NCI-H510A treated with DMSO at 0.1 percent for 48 hours (cell line): Measurements from ENCODE around the gene PGRMC1.
A peak's percentile ranks its signal among the peaks of the same experiment; 100 is the strongest.
"Not testable (repeated sequence)": the region's sequence is repeated elsewhere in the genome, so short reads cannot be mapped to it uniquely, and the experiment has no call there.

ENCODE experiments used
- DNase-seq: peaks from one replicate; lab custom pipeline; 2025; lab: John Stamatoyannopoulos, UW

The PGRMC1 gene

DNA sequence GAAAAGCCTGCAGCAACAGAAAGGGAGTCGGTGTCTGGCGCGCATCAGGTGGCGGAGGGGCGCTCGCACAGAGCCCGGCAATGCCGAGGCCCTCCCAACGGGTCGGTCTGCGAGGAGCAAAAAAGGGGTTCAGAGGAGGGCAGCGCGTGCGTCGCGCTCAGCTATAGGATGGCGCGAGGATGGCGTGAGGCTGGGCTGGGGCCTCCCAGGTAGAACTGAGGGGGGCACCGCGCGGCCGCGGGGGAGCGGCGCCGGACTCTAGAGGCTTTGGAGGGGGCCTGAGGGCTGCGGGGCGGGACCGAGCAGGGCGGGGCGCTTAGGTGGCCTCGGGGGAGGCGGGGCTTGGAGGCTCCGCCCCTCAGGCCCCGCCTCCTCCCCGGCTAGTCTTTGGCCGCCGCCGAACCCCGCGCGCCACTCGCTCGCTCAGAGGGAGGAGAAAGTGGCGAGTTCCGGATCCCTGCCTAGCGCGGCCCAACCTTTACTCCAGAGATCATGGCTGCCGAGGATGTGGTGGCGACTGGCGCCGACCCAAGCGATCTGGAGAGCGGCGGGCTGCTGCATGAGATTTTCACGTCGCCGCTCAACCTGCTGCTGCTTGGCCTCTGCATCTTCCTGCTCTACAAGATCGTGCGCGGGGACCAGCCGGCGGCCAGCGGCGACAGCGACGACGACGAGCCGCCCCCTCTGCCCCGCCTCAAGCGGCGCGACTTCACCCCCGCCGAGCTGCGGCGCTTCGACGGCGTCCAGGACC lies at the start of gene PGRMC1:
TSS of gene PGRMC1 (plus strand) at position 414 of the 751 bp plus-strand sequence. CDS start at position 493, 79 bp downstream.
- DNase-seq: peak; percentile 57

DNA sequence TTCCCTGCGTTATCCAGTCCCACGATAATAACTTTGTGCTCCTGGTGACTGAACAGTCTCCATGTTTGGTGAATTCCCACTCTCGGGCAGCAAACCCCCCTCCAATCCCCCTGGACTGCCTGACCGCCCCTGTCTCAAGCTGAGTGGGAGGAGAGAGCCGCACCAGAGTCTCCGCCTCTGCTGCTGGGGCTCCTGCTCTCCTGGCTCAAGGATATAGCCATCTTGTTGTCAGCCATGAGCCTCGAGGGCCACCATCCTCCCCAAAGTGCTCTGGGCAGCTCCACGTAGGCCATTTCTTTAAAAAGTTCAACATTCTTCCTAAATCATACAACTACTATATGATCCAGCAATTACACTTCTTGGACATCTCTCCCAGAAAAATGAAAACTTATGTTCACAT lies 49.3 kb upstream of the PGRMC1 start:
- DNase-seq: no peak

DNA sequence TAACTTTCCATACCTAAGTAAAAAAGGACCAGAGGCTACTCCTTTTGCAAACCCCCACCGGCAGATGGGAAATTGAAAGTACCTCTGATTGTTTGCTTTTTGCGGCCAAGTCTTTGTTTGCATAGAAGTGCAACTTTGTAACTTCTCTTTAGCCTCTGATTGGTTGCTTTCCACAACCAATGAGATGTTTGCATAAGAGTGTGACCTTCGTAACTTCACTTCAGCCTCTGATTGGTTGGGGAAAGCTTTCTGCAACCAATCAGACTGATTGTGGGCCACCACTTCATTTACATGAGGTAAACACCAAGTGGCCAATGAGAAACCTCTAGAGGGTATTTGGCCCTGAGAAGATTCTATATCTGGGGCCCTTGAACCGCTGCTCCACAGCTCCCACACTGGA lies 48.8 kb upstream of the PGRMC1 start:
- no peak for DNase-seq

DNA sequence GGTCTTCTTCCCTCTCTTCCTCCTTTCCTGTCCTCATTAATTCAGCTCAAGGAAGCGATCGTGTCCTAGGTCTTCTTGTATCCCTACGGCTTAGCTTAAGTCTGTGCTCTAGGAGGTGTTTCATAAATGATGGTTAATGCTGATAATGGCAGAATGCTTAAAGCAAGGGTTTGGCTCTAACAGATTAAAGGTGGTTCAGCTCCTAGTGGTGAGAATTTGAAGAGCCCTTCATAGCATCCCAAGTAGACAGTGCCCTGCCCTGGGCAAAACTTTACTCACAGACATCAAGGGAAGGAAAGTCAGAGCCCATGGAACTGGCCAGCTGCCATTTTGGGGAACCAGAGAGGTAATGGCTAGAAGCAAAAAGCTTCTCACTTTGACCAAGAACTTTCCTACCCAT lies 47.0 kb upstream of the PGRMC1 start:
- DNase-seq: no peak

DNA sequence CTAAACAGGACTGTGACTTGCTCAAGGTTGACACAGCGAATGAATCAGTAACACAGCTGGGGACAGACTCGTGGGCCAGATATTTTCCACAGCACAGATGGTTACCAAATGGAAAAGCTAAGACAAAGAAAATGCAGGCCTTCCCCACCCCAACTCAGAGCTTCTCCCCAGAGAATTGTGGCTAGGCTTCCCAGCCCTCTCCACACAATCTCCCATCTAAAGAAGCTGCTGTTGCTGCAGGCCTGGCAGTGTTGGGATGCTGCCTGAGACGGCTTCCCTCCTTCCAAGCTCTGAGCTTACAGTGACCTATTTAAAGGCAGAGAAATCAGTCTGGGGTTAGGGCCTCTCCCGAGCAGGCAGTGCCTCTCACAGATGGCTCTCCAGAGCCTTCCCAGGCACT lies 46.5 kb upstream of the PGRMC1 start:
- DNase-seq: no peak

DNA sequence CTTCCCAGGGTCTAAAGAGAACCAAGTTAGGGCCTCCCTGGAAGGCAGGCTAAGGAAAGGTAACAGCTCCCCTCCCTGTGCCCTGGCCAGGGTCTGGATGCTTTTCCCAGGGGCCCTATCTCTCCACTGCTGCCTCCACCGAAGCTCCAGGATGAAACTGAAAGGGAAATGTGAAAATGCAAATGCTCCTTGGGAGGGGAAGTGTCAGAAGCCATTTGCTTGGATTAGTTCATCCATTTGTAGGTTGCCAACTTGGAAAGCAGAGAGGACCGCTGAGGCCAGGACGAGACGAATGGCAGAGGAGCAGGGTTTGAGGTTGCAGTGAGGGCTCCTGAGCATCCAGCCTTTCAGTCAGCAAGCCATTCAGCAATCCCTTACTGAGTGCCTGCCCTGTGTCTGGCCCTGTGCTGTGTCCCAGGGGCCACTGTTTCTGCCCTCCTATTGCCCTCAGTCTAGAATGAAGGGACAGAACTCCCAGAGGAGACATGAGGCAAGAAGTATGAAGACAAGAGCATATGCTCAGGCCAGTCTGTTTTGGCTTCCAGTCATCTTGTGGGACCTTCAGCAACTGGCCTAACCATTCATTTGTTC lies 45.9 kb upstream of the PGRMC1 start:
- no peak for DNase-seq

DNA sequence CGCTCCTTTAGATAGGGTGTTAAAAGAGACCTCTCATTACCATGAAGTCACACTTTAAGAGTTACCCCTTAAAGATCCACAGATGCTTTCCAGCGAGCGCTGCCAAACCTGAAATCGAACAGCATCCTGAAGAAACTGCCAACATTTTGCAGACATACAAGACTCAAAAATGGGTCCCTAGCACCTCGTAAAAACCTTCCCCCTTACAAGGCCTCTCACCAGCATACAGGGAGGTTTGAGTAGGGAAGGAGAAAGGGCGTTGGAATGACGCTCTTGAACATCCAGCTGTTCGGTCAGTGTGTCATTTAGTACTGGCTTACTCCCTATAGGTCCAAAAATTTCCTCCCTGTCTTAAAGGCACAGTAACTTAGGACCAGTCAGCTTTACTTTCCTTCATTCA lies 45.3 kb upstream of the PGRMC1 start:
- no peak for DNase-seq

DNA sequence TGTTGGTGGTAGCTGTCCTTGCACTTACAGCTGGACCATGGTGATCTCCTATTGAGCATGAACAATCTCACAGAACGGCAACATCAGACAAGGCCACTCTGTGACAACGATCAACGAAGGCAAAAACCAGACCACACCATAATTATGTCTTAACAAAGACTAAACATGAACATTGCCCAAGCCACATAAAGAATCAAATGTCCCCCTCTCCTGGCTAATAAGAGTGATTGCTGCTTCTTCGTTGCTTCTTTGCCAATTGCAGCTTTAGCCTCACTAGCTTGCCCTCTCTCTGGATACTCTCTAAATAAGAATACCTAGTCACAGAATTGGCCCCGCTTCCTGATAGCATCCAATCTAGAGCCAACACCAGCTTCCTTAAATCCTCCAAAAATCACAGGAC lies 41.5 kb upstream of the PGRMC1 start:
- peak; percentile 1 for DNase-seq

DNA sequence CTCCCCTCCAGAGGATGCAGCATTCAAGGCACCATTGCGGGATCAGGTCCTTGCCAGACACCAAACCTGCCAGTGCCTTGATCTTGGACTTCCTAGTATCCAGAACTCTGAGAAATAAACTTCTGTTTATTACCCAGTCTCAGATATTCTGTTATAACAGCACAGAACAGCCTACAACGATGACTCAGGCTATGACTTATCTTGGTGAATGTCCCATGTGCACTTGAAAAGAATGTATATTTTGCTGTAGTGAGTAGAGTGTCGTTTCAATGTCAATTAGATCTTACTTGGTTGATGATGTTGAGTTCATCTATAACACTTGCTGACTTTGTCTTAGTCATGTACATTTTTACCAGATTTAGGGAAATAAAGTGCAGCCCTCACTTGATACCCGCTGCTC lies 34.5 kb upstream of the PGRMC1 start:
- DNase-seq: no peak

DNA sequence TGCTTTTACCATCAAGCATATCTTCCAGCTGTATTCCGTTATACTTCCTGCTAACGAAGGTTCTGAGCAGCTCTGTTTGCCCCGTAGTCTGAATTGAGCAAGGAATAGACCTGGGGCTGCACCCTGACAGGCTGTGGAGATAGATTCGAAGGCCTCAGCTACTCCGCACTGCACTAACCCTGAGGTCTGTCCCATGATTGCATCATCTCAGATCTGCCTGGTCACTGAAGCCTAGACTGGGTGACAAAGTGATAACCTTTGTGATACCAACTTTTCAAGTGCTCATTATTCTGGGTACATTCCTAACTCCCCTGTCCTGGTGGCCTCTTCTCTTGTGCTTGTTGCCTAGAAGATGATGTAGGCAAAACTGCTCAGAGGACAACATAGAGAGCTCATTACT lies 29.9 kb upstream of the PGRMC1 start:
- DNase-seq: no peak

DNA sequence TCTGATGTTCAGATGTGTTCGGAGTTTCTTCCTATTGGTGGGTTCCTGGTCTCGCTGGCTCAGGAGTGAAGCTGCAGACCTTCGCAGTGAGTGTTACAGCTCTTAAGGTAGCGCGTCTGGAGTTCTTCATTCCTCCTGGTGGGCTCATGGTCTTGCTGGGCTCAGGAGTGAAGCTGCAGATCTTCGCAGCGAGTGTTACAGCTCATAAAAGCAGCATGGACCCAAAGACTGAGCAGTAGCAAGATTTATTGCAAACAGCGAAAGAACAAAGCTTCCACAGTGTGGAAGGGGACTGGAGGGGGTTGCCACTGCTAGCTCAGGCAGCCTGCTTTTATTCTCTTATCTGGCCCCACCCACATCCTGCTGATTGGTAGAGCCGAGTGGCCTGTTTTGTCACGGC lies 28.6 kb upstream of the PGRMC1 start:
- not testable (repeated sequence) for DNase-seq

DNA sequence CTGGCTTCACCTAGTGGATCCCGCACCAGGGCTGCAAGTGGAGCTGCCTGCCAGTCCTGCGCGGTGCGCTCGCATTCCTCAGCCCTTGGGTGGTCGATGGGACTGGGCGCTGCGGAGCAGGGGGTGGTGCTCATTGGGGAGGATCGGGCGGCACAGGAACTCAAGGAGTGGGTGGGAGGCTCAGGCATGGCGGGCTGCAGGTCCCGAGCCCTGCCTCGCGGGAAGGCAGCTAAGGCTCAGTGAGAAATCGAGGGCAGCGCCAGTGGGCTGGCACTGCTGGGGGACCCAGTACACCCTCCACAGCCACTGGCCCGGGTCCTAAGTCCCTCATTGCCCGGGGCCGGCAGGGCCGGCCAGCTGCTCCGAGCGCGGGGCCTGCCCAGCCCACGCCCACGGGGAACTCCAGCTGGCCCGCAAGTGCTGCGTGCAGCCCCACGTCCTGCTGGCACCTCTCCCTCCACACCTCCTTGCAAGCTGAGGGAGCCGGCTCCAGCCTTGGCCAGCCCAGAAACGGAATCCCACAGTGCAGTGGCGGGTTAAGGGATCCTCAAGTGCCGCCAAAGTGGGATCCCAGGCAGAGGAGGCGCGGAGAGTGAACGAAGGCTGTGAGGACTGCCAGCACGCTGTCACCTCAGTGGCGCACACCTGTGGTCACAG lies 27.6 kb upstream of the PGRMC1 start:
- DNase-seq: no peak

DNA sequence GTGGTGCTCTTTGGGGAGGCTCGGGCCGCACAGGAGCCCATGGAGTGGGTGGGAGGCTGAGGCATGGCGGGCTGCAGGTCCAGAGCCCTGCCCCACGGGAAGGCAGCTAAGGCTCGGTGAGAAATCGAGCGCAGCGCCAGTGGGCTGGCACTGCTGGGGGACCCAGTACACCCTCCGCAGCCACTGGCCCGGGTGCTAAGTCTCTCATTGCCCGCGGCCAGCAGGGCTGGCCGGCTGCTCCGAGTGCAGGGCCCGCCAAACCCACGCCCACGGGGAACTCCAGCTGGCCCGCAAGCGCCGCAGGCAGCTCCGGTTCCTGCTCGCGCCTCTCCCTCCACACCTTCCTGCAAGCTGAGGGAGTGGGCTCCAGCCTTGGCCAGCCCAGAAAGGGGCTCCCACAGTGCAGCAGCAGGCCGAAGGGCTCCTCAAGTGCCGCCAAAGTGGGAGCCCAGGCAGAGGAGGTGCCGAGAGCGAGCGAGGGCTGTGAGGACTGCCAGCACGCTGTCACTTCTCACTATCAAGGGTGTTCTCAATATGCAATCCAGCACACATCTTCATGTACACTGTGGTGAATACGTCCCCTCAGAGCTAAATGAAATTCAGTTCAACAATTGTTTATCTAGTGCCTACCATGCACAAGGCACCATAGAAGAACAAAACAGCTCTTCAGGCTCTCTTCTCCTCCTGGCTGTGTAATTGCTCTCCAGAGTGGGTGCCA lies 25.0 kb upstream of the PGRMC1 start:
- not testable (repeated sequence) for DNase-seq

DNA sequence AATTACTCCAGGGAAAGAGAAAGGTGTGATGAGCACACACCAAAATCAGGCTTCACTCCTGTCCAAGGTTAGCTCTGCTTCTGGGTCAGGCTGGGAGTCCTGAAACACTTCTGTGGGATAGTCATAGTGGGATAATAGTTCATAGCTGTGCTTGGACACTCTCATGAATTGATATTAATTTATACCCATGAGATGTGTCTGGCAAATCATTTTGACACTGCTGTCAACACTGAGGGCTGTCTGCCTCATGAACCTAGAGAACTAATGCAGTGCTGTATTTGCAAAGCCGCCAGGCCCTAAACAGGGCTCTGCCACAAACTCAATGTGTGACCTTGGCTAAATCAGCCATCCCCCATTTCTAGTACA lies 24.5 kb upstream of the PGRMC1 start:
- DNase-seq: no peak

DNA sequence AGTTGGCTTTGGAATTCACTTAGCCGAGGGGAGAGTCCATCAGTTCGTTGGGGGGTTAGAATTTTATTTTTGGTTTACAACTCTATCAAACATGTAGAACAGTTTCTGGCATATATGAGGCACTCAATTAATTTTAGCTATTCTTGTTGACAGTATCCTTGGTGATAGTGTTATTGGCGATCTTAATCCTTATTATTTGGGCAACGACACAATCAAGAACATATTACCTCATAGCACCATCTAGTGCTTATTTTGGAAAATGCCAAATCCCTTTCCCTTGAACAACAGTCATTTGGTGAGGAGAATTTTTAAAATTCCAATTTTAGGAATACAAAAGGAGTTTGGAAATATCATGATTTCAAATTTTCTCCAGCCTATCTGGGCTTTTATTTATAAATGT lies 17.9 kb upstream of the PGRMC1 start:
- DNase-seq: peak; percentile 15

DNA sequence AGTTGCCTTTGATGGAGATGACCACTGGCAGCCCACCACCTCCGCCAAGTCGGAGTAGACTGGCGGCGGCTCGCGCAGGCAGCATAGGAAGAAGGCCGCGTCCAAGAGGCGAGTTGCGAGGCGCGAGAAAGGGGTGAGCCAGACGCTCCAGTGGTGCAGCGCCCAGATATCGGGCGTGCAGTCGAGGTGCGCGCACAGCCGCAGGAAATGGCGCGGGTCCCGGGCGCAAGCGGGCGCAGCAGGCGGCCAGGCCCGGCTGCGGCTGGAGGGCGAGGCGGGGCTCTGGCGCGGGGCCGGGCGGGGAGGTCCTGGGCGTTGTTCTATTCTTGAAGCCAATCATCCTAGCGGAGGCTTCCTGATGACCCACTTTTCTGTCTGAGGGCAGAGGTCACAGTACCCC lies 13.2 kb upstream of the PGRMC1 start:
- no peak for DNase-seq

DNA sequence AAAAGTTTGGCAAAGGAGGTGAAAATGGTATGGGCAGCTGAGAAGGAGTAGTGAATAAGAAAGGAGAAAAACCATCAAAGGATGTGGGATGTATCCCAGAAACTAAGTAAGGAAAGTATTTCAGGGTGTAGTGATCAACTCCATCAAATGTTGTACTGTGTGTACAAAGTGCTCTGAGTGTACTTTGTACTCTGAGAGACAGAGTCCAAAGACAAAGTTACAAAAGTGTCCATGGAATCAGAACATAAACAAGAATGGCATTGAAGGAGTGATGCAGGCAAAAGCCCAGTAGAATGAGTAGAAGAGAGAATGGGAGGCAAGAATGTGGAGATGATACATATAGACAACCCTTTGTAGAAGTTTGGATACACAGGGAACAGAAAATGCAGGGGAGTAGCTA lies 12.3 kb upstream of the PGRMC1 start:
- no peak for DNase-seq

DNA sequence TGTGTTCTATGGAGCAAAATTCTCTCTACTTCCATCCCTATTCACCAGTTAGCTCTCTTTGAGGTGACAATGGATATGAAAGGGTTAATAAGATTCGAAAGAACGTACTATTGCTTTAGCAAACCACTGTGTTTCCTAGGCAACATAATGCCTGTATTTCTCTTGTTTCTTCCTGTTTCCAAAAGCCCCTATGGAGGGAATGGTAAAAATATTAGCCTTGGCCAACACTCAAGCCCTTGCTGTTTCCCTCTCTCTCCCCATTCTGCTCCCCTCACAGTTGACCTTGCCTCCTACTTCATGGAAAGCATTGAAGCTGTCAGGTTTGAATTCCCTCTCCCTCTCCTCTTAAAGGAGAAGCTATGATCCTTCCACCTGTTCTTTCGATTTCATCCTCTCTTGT lies 9.6 kb upstream of the PGRMC1 start:
- DNase-seq: no peak

DNA sequence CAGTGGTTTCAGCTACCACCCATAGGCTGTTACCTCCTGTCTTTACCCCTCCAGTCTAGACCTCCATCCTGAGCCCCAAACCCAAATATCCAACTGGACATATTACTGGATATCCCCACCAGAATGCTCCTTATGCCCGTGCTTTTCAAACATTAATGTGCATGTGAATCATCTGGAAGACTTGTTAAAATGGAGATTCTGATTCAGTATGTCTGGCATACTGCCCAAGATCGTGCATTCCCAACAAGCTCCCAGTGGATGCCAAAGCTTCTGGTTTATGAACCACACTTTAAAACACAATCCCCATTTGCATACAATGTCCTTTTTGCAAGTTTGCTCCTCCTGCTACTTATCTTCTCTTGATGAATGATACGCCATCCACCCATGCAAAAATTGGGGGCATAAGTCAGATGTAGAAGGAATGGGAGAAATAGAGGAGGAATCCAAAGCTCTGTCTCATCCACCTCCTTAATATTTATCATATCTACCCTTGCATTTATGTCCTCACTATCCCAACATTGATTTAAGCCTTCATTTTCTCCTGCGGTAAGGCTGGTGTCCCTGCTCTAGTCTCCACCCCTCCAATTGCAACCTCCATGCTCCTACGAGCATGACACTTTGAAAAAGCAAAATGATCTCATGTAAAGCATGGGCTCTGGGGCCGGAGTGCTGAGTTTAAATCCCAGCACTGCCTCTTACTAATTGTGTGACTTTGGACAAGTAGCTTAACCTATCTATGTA lies 7.4 kb upstream of the PGRMC1 start:
- no peak for DNase-seq

DNA sequence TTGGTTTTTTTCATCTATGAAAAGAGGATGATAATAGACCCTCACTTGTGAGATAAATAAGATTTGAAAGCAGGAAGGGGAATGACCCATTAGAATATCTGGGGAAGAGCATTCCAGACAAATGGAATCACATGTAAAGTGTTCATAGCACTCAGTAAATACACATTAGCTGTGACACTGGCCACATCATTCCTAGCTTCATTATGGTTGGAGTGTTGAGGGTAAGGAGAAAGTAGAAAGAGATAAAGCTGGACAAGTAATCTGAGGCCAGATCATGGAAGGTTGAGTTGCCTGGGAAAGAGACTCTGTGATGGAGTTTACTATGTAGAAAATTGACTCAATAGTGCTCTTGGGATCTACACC lies 6.9 kb upstream of the PGRMC1 start:
- DNase-seq: no peak

DNA sequence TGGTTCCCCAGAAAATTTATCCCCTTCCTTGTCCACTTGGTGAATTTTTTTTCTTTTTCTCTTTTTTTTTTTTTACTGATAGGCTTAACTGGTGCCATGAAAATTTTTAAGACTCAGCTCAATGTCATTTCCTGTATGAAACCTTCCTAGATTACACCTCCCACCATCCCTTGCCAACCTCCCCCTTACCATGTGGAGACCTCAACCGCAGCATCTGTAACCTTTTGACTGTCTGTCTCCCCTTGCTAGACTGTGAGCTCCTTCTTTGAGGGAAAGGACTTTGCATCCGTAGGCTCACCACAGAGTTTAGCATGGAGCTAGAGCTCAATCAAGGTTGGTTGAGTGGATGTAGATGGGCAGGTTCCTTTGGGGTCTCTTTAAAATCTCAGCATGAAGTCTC lies 5.2 kb upstream of the PGRMC1 start:
- no peak for DNase-seq

DNA sequence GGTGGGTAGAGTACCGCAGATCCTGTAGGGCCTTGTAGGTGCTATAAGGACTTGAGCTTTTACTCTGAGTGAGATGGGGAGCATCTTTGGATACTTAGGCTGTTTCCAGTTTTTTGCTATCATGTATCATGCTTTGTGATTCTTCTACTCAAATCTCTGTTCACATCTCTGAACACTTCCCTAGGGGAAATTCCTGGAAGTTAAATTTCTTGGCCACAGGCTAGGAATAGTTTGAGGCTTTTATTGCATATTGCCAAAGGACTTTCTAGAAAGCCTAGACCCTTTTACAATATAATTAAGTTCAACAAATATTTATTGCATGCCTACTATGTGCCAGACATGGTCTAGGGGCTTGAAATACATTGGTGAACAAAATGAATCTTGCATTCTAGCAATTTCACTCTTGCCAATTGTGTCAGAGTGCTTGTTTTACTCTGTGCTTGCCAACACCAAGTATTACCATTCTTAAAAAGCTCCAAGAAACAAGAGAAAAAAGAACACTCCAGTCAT lies 4.1 kb upstream of the PGRMC1 start:
- DNase-seq: no peak
